ENCODE measurements around the gene ZNF593. TPM values are rescaled to one million over a fixed set of nuclear protein-coding genes. Genes with fewer than 3 reads are reported as not detected.

Gene ZNF593
- total and polyA plus RNA-seq, 3 donors from 2014 or later, result 22.8 to 56.7 (median 37.3) TPM

DNA sequence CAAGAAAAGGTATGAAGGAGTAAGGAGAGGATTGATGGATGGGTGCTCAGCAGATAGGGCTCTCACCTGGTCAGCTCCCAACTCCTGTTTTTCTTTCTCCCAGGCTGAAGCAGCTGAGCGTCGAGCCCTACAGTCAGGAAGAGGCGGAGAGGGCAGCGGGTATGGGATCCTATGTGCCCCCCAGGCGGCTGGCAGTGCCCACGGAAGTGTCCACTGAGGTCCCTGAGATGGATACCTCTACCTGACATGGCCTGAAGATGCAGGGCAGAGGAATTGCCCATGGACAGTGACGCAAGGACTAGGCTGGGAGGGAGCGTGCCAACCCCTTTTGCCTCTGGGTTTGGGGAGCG lies 739 bp downstream of the ZNF593 start:
- no peaks in the 10 kb centered on the region for H3K27me3 ChIP-seq
- DNase-seq, result no peak
- H3K4me3 ChIP-seq, result peak overlapping the region; percentile 71 to 91
- H3K36me3 ChIP-seq (ENCODE audit: low read depth, missing control alignments), result no peaks in the 10 kb centered on the region
- peaks cover 12% of the 10 kb centered on the region for H3K4me1 ChIP-seq
- H3K27ac ChIP-seq, result peak overlapping the region in 1 of 2 donors; percentile 71
- 64 to 100% methylated on average over 1 to 9 of the region's 9 CpGs for WGBS, 2 donors
- intact Hi-C loops (cut with DNase I; ENCODE audit: low total_unique reads), result no loop called here
- TF ChIP-seq CTCF (IDR thresholded peaks at IDR 0.05) (no peak), POLR2A (IDR thresholded peaks at IDR 0.05) (no peak)
- H3K9me3 ChIP-seq, result no peaks in the 10 kb centered on the region

- WGBS, 2 donors, result 90 to 94% methylated on average over 26 to 34 of the region's 34 CpGs
Measured at GRCh38 chr1:26171084-26172072, 1.7 kb downstream of the ZNF593 start, which contains the start of gene ZNF593OS. TSS of gene ZNF593OS (minus strand) at chr1:26171832. CDS start at chr1:26171661, 171 bp downstream.

DNA sequence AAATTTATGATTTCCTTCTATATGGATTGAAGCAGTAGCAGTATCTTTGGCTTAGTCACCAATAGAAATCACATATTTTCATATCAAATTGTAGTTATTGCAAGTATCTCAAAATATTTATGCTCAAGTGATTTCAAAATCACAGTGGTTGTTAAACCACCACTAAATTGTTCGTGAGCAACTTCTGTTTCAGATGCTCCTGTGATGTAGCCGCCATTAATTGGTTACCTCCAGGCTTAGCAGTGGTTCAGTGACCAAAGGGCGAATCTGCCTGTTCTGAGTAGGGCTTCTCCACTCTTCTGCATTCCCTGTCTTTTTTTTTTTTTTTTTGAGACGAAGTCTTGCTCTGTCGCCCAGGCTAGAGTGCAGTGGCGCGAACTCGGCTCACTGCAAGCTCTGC lies 5.6 kb downstream of the ZNF593 start:
- no peak overlapping the region for H3K27ac ChIP-seq
- no peaks in the 10 kb centered on the region for H3K27me3 ChIP-seq
- no peak for DNase-seq
- TF ChIP-seq POLR2A (IDR thresholded peaks at IDR 0.05) (no peak), CTCF (IDR thresholded peaks at IDR 0.05) (no peak)
- intact Hi-C loops (cut with DNase I; ENCODE audit: low total_unique reads), result no loop called here
- no peaks in the 10 kb centered on the region for H3K9me3 ChIP-seq
- no peaks in the 10 kb centered on the region for H3K36me3 ChIP-seq (ENCODE audit: low read depth, missing control alignments)
- H3K4me1 ChIP-seq, result peaks cover 8% of the 10 kb centered on the region
- H3K4me3 ChIP-seq, result no peak overlapping the region
- WGBS, 2 donors, result 90 to 95% methylated on average over 8 of the region's 8 CpGs

More at GRCh38 chr1:26171084-26172072, 1.7 kb downstream of the ZNF593 start, which contains the start of gene ZNF593OS:
- no peaks in the 10 kb centered on the region for H3K27me3 ChIP-seq
- intact Hi-C loops (cut with DNase I; ENCODE audit: low total_unique reads), result no loop called here
- no peak for DNase-seq
- no peak within 1 kb of the TSS for H3K4me3 ChIP-seq
- no peaks in the 10 kb centered on the region for H3K36me3 ChIP-seq (ENCODE audit: low read depth, missing control alignments)
- no peaks in the 10 kb centered on the region for H3K9me3 ChIP-seq
- peaks cover 12% of the 10 kb centered on the region for H3K4me1 ChIP-seq
- no peak for TF ChIP-seq POLR2A (IDR thresholded peaks at IDR 0.05)
- TF ChIP-seq CTCF (IDR thresholded peaks at IDR 0.05), result no peak
- H3K27ac ChIP-seq, result no peak within 1 kb of the TSS

DNA sequence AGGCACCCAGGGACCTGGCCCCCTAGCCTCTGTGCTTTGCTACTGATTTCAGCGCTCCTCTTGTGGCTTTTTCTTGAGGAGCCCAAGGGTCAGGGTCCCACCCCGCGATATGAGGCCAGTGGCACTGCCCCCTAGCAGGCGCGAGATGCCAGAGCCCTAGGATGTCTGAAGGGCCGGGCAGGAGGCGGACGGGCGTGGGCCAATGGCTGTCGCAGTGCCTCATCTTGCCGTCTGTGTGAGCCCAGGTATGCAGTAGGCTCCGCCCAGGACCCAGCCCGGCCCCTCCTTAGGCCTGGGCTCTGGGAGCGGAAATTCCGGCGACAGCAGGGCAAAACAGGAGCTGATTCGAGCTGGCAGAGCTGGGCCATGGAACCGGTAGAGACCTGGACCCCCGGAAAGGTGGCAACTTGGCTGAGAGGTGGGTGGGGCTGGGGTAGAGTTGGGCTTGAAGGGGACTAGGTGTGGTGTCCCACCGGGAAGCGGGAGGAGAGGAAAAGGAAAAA lies 7.5 kb downstream of the ZNF593 start, which contains the start of gene CNKSR1:
TSS of gene CNKSR1 (plus strand) at position 310 of the 503 bp plus-strand sequence. CDS start at position 367, 57 bp downstream.
- no peak within 1 kb of the TSS for H3K27ac ChIP-seq
- H3K36me3 ChIP-seq (ENCODE audit: low read depth, missing control alignments), result no peaks in the 10 kb centered on the region
- no peak for DNase-seq
- no peaks in the 10 kb centered on the region for H3K9me3 ChIP-seq
- WGBS, 2 donors, result 62 to 68% methylated on average over 12 to 21 of the region's 21 CpGs
- intact Hi-C loops (cut with DNase I; ENCODE audit: low total_unique reads), result no loop called here
- no peaks in the 10 kb centered on the region for H3K4me1 ChIP-seq
- TF ChIP-seq CTCF (IDR thresholded peaks at IDR 0.05) (no peak), POLR2A (IDR thresholded peaks at IDR 0.05) (no peak)
- H3K4me3 ChIP-seq, result no peak within 1 kb of the TSS
- H3K27me3 ChIP-seq, result no peaks in the 10 kb centered on the region

All from testis (tissue), 3 donors.